Nephron progenitor cell (in vitro differentiated cells): ENCODE measurements around the gene KLK7.

Source experiments
- DNase-seq: peaks from one replicate; pipeline ENCODE4 v3.0.0; 2021
- H3K27ac Mint-ChIP-seq: 2 replicates; pipeline ENCODE4 v1.8.0; 2021; ENCODE audit warnings: mild to moderate bottlenecking, moderate library complexity, mixed read lengths
- H3K27me3 Mint-ChIP-seq: 2 replicates; pipeline ENCODE4 v1.8.0; 2021; ENCODE audit warnings: mild to moderate bottlenecking, low read depth, mixed read lengths; ENCODE audit not compliant: poor library complexity
- H3K36me3 Mint-ChIP-seq: 2 replicates; pipeline ENCODE4 v1.8.0; 2021; ENCODE audit warnings: low read depth, mixed read lengths
- H3K4me1 Mint-ChIP-seq: 2 replicates; pipeline ENCODE4 v1.8.0; 2021; ENCODE audit warnings: mixed read lengths
- H3K4me3 Mint-ChIP-seq: 2 replicates; pipeline ENCODE4 v1.8.0; 2021; ENCODE audit warnings: mild to moderate bottlenecking, moderate library complexity, mixed read lengths
- H3K9me3 Mint-ChIP-seq: 2 replicates; pipeline ENCODE4 v1.8.0; 2021; ENCODE audit warnings: mild to moderate bottlenecking, moderate library complexity, mixed read lengths
- CTCF ChIP-seq: fragments of 200-600 bp; sonication (generic); IDR thresholded peaks from 2 replicates; pipeline ENCODE4 v1.5.0; 2021; ENCODE audit warnings: antibody characterized with exemption

The KLK7 gene

GRCh38 chr19:50932018-50932689, 51.6 kb downstream of the KLK7 start:
- TF ChIP-seq CTCF, result no peak
- H3K4me3 Mint-ChIP-seq, result no peak overlapping the region
- peaks cover 10% of the 10 kb centered on the region for H3K4me1 Mint-ChIP-seq
- no peak for DNase-seq
- no peak overlapping the region for H3K27ac Mint-ChIP-seq
- H3K27me3 Mint-ChIP-seq, result peaks cover 56% of the 10 kb centered on the region
- no peaks in the 10 kb centered on the region for H3K9me3 Mint-ChIP-seq
- H3K36me3 Mint-ChIP-seq, result no peaks in the 10 kb centered on the region

GRCh38 chr19:50931023-50931422, 52.7 kb downstream of the KLK7 start:
- Mint-ChIP-seq H3K36me3 (no peaks in the 10 kb centered on the region), H3K27me3 (peaks cover 55% of the 10 kb centered on the region), H3K4me1 (peaks cover 10% of the 10 kb centered on the region), H3K9me3 (no peaks in the 10 kb centered on the region), H3K27ac (no peak overlapping the region), H3K4me3 (no peak overlapping the region)
- no peak for TF ChIP-seq CTCF
- no peak for DNase-seq

- no peak overlapping the region for H3K4me3 Mint-ChIP-seq
- H3K36me3 Mint-ChIP-seq, result no peaks in the 10 kb centered on the region
- no peak overlapping the region for H3K27ac Mint-ChIP-seq
- peaks cover 68% of the 10 kb centered on the region for H3K27me3 Mint-ChIP-seq
- TF ChIP-seq CTCF, result no peak
- H3K4me1 Mint-ChIP-seq, result peaks cover 10% of the 10 kb centered on the region
- no peaks in the 10 kb centered on the region for H3K9me3 Mint-ChIP-seq
- DNase-seq, result no peak
Measured at GRCh38 chr19:50928831-50929230, 54.9 kb downstream of the KLK7 start.
